HG02884 (cell line): Measurements from ENCODE around the gene GLCCI1.
"Not testable (repeated sequence)": the region's sequence is repeated elsewhere in the genome, so short reads cannot be mapped to it uniquely, and the experiment has no call there.

Source experiments
- ATAC-seq: cut with Tn5 transposase; IDR thresholded peaks from one replicate; pipeline ENCODE4 v1.9.1; 2021; ENCODE audit warnings: mild to moderate bottlenecking, moderate library complexity; ENCODE audit not compliant: unreplicated experiment

GLCCI1 gene

DNA sequence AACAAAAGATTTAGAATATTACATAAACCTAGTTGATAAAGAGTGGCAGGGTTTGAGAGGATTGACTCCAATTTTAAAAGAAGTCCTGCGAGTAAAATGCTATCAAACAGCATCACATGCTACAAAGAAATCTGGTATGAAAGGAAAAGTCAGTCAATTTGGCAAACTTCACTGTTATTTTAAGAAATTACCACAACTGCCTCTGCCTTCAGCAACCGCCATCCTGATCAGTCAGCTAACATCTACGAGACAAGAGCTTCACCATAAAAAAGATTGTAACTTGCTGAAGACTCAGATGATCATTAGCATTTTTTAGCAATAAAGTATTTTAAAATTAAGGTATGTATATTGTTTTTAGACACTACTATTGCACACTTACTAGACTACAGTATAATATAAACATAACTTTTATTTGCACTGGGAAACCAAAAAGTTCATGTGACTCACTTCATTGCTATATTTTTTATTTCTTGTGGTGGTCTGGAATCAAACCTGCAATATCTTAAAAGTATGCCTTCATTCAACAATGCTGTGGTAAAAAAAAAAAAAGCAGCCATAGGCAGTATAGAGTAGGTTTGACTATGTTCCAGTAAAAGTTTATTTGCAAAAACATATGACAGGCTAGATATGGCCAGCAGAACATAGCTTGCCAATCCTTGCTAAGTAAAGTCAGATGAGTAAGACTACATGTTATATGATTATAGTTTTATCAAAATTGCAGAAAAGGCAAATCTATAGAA lies 74.4 kb downstream of the GLCCI1 start:
- no peak for ATAC-seq

DNA sequence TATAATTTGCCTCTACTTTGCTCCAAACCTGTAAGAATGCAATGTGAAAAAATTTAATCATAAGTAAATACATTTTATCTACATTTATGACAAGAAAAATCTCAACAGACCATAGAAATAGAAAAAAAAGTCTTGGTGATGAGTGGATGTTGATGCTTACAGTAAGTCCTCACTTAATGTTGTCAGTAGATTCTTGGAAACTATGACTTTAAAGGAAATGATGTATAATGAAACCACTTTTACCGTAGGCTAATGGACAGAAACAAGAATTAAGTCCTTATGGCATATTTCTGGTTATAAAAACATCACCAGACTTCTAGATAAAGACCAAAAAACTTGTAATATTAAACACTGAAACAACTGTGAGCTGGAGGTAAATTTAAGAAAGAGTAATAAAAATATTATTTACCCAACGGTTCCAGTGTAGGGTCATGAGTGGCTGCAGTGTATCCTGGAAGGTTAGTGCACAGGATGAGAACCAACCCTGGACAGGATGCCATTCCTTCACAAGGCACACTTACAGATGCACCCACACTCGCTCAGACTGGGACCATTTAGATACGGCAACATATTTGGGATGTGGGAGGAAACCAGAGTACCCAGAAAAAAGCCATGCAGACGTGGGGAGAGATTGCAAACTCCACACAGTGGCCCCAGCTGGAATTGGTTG lies 76.3 kb downstream of the GLCCI1 start:
- ATAC-seq, result no peak

DNA sequence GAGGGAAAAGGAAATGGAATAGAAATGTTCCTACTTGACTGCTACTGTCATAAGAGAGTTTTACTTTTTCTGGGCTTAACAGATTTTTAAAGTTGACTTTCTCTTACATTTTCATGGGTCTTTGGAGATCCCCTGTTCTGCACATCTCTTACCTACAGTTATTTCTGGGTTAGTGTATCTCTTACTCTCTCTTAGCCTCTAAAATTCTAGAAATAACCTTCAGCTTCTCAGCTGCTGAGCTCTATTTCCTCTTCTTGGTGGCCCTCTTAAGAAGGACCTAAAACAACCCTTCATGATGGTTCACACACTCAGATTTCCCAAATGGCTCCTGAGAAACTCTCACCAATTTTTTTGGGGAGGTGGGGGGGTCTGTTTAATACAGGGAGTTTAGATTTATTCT lies 79.5 kb downstream of the GLCCI1 start:
- not testable (repeated sequence) for ATAC-seq

DNA sequence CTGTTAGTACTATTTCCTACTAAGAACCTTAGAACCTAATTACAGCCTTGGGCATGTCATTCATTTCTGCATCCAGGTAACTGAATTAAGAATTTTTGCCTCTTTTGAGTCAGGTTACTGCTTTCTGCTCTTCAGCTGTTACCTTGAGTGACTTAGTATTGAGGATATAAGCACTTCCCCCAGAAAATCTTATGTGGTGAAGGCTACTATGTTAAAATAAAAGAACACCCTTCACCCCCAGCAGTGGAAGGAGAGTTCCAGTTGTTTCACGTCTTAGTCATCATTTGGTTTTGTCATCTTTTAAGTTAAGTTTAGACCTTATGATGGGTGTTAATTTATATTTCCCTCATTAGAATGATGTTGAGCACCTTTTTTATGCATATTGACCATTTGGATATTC lies 82.8 kb downstream of the GLCCI1 start:
- ATAC-seq, result no peak

DNA sequence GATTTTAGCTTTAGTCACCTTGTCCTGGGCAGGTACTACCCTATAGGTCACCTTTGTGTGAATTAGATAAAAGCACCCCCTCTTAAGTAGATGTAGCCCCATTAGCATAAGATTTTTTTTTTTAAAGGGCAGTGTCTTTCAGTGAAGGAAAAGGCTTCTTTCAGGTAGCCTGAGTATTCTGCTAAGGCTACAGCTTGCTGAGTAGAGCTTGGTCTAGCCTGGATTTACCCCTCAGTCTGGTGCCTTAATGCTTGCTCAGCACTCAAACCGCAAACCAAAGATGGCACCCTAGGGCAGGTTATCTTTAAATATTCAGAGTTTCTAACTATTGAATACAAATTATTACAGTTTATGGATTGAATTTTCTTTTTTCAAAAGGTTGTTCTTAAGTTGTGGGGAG lies 83.4 kb downstream of the GLCCI1 start:
- ATAC-seq, result no peak

DNA sequence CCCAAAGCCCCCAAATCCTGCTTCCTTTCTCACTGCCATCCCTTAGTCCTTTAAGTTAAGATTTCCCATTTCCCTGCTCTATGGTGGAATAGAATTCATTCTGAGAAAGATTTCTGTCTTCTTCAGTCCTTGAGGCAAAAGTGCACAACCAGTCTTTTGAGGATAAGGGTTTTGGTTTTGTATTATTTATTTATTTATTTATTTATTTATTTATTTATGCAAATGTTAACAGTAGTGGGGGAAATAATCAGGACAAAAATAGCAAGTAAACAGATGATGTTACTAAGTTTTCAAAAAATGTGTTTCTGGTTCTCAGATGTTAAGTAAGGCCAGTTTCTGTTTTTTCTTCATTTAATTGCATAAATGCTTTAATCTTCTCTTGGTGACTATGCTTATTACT lies 84.2 kb downstream of the GLCCI1 start:
- ATAC-seq, result no peak

DNA sequence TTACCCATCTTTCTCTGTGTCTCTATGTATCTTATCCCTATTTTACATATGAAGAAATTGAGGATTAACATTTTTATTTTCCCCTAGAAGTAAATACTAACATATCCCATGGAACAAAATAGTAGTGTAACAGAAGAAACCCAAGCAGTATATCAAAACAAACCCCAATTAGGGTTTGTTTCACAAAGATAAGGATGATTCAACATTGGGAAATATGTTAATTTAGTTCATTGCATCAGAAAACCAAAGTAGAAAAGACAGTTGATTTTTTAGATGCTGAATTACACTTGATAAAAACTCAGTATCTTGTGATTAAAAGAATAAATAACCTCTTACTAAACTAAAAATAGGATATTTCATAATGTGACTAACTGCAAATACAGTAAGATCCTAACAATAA lies 87.8 kb downstream of the GLCCI1 start:
- no peak for ATAC-seq

DNA sequence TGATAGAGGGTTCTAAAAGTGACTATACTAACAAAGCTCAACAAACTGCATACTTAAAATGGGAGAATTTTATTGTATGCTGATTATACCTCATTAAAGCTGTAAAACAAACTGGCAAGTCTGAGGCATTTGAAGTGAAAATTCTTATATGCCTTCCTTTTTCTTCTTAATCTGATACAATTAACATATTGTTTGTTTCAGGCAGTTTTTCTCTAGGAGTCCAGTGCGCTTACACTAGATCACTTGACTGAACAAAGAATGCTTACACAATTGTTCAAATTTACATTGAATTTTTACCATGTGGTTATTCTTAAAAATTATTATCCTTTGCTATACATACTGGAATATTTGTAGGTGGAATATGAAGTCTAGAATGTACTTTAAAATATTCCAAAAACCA lies 89.0 kb downstream of the GLCCI1 start:
- ATAC-seq, result no peak

DNA sequence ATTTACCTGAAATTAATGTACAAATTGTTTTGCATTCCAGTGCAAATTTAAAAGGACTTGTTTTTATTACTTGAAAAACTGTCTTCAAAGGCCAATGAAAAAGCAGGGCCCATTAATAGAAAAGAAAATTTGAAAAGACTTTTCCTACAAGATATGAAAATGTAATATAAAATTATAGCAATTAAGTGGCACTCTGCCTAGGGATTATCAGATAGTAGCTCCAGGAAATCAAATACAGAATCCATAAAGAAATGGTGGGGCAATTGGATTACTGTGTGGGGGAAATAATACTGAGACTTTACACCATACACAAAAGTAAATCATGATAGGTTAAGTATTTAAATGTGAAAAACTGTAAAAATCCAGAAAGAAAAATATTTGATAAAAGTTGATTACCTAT lies 89.7 kb downstream of the GLCCI1 start:
- ATAC-seq, result no peak

DNA sequence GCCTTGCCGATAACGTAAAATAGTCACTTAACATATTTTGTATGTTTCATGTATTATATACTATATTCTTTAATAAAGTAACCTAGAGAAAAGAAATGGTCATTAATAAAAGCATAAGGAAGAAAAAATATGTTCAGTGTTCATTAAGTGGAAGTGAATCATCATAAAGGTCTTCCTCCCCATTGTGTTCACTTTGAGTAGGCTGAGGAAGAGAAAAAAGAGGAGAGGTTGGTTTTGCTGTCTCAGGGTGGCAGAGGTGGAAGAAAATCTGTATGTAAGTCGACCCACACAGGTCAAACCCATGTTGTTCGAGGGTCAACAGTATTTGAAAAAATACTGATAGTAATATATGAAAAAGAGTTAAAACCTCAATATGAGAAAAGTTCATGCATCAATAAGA lies 90.3 kb downstream of the GLCCI1 start:
- no peak for ATAC-seq

DNA sequence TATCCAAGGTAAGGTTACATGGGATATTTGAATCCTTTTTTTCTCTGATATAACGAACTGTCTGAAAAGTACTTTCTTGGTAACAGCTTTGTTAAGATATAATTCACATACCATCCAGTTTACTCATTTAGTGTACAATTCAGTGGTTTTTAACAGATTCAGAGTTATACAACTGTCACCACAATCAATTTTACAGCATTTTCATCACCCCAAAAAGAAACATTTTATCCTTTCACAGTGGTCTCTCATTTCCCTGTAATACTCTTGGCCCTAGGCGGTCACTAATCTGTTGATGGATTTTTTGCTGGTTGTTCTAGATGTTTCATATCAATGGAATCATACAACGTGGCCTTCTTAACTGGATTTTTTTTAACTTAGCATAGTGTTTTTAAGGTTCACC lies 91.6 kb downstream of the GLCCI1 start:
- ATAC-seq, result no peak

DNA sequence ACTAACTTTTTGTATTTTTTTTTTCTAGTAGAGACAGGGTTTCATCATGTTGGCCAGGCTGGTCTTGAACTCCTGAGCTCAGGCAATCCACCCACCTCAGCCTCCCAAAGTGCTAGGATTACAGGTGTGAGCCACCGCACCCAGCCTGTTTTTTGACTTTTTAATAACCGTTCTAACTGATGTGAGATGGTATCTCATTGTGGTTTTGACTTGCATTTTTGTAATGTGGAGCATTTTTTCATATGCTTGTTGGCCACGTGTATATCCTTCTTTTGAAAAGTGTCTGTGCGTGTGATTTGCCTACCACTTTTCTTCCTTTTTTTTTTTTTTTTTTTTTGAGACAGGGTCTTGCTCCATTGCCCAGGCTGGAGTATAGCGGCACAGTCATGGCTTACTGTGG lies 94.7 kb downstream of the GLCCI1 start:
- not testable (repeated sequence) for ATAC-seq

DNA sequence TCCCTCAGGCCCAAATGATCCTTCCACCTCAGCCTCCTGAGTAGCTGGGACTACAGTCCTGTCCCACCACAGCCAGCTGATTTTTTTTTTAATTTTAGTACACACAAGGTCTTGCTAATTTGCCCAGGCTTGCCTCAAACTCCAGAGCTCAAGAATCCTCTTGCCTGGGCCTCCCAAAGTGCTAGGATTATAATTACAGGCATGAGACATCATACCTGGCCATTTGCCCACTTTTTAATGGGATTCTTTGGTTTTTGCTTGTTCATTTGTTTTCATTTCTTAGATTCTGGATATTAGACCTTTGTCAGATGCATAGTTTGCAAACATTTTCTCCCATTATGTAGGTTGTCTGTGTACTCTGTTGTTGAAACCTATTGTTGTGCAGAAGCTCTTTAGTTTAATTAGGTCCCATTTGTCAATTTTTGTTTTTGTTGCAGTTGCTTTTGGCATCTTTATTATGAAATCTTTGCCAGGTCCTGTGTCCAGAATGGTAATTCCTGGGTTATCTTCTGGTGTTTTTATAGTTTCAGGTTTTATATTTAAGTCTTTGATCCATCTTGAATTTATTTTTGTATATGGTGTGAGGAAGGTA lies 95.2 kb downstream of the GLCCI1 start:
- no peak for ATAC-seq

DNA sequence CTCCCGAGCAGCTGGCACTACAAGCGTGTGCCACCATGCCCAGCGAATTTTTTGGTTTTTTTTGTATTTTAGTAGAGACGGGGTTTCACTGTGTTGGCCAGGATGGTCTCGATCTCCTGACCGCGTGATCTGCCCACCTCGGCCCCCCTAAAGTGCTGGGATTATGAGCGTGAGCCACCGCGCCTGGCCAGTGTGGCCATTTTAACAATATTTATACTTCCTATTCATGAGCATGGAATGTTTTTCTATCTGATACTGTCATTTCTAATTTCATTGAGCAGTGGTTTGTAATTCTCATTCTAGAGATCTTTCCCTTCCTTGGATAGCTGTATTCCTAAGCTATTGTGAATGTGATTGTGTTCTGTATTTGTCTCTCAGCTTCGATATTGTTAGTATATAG lies 96.2 kb downstream of the GLCCI1 start:
- no peak for ATAC-seq

DNA sequence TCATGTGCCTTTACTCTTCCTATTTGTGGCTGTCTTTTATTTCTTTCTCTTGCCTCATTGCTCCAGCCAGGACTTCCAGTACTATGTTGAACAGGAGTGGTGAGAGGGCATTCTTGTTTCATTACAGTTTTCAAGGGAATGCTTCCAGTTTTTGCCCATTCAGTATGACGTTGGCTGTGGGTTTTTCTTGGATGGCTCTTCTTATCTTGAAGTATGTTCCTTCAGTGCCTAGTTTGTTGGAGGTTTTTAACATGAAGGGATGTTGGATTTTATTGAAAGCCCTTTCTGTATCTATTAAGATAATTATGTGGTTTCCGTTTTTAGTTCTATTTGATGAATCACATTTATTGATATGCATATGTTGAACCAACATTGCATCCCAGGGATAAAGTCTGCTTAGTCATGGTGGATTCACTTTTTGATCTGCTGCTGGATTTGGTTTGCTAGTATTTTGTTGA lies 96.8 kb downstream of the GLCCI1 start:
- ATAC-seq, result no peak

DNA sequence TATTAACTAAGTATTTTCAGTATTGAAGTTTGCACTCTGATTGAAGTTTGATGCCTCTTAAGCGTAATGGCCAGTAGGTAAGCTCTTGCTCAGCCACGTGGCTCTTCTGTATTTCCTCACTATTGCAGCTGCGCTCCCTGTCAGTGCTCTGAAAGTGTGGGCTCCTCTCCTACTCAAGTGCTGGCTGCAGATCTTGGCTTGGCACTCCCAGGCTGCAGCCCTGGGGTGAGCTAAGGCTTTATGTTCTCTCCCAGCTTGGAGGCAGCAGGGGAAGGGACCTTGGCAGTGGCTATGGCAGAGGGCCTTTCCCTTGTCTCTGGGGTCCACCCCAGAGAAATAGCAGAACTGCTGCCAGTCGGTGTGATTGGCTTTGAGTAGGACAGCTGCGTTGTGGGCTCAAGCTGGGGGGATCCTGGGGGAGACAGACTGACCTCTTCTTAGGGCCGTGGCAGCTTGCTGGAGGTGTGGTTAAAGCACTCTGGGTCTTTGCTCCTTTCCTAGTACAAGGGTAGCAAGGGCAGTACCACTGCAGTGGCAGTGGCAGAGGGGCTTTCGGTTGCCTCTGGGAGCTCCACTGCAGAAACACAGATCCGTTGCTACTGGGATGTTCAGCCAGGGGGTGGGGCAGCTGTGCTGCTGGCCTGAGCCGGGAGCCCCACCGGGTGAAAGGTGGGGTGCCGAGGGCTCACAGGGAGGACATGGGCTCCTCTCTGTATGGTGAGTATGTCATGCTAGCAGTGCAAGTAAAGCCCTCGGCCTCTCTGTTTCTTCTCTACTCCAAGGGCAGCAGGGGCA lies 100.5 kb downstream of the GLCCI1 start:
- ATAC-seq, result no peak

DNA sequence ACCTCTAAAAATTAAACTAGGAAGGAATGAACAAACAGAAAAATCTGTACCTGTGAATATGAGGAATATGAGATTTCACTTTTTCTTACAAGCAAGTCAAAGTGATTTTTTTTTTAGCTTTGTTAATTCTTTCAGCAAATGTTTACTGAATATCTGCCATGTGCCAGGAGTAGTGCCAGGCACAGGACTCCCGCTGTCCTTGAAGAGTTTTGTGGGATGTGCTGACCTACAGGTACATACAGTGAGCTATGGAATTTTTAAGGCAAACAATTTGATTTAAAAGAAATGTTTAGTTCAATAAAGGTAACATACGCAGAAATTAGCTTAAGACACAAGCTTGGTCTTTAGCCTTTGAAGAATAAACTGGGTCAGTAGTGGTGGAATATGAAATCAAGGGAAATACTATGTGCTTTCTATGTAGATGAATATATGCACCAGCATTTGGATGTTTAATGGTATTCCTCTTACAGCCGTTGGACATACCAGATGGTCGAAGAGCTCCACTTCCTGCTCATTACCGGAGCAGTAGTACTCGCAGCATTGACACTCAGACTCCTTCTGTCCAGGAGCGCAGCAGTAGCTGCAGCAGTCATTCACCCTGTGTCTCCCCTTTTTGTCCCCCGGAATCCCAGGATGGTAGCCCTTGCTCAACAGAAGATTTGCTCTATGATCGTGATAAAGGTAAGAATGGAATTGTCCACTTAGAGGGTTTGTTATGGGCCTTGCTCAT lies 102.0 kb downstream of the GLCCI1 start:
- ATAC-seq, result no peak

DNA sequence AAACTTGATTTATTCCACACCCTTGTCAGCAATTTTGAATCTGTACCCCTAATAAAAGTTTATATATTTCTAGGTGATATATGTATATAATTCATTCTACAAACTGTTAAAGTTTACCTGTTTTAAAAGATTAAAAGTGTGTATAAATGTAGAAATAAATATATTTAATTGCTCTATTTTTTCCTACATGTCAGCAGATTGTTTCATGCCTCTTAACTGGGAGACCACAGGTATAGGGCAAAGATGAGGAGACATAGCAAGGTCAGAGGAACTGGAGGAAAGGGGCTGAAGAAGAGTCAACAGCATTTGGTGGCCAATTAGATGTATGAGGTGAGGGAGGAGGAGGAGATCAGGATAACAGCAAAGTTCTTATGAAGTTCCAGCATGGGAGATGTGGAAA lies 109.8 kb downstream of the GLCCI1 start:
- ATAC-seq, result no peak

DNA sequence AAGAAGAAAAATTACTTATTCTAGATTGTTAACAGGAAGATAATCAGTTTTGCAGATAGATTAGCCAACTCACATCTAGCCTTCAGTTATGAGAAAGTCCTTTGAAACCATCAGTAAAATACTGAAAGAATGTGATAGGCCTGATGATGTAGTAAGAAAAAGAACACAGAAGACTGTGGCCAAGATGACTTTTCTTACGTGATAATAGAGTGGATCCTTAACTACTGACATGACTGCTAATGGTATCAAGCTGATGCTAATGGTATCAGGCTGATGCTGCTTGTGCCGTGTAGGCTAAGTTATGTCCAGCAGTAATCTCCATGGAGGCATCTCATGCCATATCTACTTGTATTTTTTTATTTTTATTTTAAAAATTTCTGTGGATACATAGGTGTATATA lies 114.2 kb downstream of the GLCCI1 start:
- ATAC-seq, result no peak

DNA sequence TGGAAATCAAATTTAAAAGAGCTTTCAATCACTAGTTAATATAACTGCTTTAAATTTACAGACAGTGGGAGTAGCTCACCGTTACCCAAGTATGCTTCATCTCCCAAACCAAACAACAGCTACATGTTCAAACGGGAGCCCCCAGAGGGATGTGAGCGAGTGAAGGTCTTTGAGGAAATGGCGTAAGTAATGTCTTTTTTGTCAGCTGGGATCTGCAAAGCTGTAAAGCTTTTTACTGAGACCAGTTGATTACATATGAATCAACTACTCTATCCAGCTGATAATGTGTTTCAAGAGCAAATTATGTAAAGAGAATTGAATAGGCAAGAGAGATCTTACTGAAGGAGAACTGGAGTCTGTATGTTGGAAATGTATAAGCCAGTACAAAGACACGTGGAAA lies 116.2 kb downstream of the GLCCI1 start:
- ATAC-seq, result no peak

DNA sequence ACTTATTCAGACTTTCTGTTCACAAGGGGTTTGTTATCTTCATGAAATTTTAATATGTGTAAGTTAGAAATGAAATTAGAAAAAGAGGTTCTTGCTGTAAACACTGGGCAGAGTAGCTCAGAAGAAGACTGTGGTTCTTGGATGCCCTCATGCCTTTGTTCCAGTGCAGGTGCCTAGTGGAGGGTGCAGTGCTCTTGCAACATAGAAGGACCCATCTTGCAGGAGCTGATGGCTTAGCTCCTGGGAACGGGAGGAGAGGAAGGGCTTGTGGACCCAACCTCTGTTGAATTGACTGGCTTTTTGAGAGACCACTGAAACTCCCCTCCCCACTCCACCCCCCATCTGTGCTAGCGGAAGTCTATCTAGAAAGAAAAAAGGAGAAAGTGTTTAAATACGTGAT lies 116.8 kb downstream of the GLCCI1 start:
- ATAC-seq, result no peak
